HL-60 (cell line): ENCODE measurements around the gene PSAT1.

Source experiments
- DNase-seq, 2 experiments: peaks; one replicate each; pipeline ENCODE4 v3.0.0-alpha.2; 2010 to 2020; ENCODE audit warnings: low read depth in 1 of 2, low spot score in 1 of 2
- H3K27ac ChIP-seq: fragments of 250-450 bp; sonication (Bioruptor Pico); replicated peaks from 2 replicates; pipeline ENCODE4 v1.5.1; 2020; ENCODE audit warnings: mild to moderate bottlenecking, moderate library complexity
- H3K27me3 ChIP-seq: fragments of 250-450 bp; sonication (Bioruptor Pico); 2 replicates; pipeline ENCODE4 v1.5.1; 2021; ENCODE audit warnings: mild to moderate bottlenecking, moderate library complexity; ENCODE audit not compliant: insufficient read depth, poor library complexity, severe bottlenecking
- H3K4me3 ChIP-seq: replicated peaks from 2 replicates; pipeline ENCODE4 v1.5.1; 2011; ENCODE audit warnings: mild to moderate bottlenecking, control low read depth, low read length; ENCODE audit not compliant: insufficient read depth
- GABPA ChIP-seq: IDR thresholded peaks from 2 replicates; pipeline ENCODE4 v1.6.1; 2012; ENCODE audit warnings: low read depth
- POLR2AphosphoS5 ChIP-seq: IDR thresholded peaks from 2 replicates; pipeline ENCODE4 v1.6.1; 2012; ENCODE audit warnings: low read depth
- SPI1 ChIP-seq: IDR thresholded peaks from 2 replicates; pipeline ENCODE4 v1.6.1; 2012; ENCODE audit warnings: low read depth, mild to moderate bottlenecking, borderline replicate concordance
- TF ChIP-seq, protein P1 (sequence below): IDR thresholded peaks from 2 replicates; pipeline ENCODE4 v1.6.1; 2012; ENCODE audit warnings: low read depth; ENCODE audit not compliant: insufficient replicate concordance
- TF ChIP-seq, protein P2 (sequence below): IDR thresholded peaks from one replicate; pipeline ENCODE4 v1.5.1; 2011; ENCODE audit warnings: low read length, control low read depth, inconsistent platforms; ENCODE audit not compliant: insufficient read depth

PSAT1 gene

DNA sequence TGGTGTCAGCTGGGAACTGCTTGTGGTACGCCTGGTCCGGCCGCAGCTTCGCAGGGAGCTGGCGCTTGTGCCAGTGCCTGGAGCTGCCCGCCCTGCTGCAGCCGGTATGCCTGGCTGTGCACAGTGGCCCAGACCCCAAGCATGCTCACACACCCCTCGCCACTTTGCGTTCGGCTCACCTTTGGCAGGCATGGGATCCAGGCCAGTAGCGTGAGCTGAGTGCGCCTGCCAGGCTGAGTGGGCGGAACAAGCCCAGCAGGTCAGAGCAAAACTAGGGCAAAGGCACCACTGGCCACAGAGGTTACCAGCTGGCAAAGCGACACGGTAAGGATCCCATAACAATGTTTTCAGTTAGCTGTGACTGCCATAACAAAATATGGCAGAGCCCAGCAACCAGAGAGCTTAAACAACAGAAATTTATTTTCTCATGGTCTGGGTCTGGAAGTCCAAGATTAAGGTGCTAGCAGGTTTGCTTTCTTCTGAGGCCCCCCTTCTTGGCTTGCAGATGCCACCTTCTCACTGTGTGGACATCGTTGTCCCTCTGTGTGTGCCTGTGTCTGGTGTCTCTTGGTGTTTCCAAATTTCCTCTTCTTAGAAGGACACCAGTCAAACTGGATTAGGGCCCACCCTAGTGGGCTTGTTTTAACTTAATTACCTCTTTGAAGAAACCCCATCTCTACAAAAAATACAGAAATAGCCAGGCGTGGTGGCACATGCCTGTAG is 61.6 kb downstream of the PSAT1 start:
- Histone ChIP-seq H3K4me3 (no peak overlapping the region), H3K27me3 (no peaks in the 10 kb centered on the region), H3K27ac (no peak overlapping the region)
- no peak for DNase-seq
- TF ChIP-seq GABPA (no peak), POLR2AphosphoS5 (no peak), SPI1 (no peak)
- TF ChIP-seq, protein P1, sequence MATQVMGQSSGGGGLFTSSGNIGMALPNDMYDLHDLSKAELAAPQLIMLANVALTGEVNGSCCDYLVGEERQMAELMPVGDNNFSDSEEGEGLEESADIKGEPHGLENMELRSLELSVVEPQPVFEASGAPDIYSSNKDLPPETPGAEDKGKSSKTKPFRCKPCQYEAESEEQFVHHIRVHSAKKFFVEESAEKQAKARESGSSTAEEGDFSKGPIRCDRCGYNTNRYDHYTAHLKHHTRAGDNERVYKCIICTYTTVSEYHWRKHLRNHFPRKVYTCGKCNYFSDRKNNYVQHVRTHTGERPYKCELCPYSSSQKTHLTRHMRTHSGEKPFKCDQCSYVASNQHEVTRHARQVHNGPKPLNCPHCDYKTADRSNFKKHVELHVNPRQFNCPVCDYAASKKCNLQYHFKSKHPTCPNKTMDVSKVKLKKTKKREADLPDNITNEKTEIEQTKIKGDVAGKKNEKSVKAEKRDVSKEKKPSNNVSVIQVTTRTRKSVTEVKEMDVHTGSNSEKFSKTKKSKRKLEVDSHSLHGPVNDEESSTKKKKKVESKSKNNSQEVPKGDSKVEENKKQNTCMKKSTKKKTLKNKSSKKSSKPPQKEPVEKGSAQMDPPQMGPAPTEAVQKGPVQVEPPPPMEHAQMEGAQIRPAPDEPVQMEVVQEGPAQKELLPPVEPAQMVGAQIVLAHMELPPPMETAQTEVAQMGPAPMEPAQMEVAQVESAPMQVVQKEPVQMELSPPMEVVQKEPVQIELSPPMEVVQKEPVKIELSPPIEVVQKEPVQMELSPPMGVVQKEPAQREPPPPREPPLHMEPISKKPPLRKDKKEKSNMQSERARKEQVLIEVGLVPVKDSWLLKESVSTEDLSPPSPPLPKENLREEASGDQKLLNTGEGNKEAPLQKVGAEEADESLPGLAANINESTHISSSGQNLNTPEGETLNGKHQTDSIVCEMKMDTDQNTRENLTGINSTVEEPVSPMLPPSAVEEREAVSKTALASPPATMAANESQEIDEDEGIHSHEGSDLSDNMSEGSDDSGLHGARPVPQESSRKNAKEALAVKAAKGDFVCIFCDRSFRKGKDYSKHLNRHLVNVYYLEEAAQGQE: no peak
- TF ChIP-seq, protein P2, sequence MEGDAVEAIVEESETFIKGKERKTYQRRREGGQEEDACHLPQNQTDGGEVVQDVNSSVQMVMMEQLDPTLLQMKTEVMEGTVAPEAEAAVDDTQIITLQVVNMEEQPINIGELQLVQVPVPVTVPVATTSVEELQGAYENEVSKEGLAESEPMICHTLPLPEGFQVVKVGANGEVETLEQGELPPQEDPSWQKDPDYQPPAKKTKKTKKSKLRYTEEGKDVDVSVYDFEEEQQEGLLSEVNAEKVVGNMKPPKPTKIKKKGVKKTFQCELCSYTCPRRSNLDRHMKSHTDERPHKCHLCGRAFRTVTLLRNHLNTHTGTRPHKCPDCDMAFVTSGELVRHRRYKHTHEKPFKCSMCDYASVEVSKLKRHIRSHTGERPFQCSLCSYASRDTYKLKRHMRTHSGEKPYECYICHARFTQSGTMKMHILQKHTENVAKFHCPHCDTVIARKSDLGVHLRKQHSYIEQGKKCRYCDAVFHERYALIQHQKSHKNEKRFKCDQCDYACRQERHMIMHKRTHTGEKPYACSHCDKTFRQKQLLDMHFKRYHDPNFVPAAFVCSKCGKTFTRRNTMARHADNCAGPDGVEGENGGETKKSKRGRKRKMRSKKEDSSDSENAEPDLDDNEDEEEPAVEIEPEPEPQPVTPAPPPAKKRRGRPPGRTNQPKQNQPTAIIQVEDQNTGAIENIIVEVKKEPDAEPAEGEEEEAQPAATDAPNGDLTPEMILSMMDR: no peak

DNA sequence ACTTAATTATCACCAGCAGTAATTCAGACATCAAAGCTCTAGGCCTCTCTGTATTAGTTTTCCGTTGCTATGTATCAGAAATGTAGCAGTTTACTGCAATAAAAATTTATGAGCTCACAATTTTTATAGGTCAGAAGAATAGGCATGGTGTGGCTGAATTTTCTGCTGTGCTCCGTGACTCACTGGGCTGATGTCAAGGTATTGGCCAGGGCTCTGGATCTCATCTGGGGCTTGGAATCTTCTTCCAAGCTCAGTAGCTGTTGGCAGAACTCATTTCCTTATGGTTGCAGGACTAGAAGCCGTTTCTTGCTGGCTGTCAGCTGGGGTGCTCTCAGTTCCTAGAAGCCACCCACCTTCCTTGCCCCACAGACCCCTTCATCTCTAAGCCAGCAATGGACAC is 66.3 kb downstream of the PSAT1 start:
- DNase-seq: no peak
- Histone ChIP-seq H3K4me3 (no peak overlapping the region), H3K27me3 (no peaks in the 10 kb centered on the region), H3K27ac (no peak overlapping the region)
- TF ChIP-seq, protein P1: no peak
- TF ChIP-seq GABPA: no peak
- TF ChIP-seq, protein P2: no peak
- TF ChIP-seq SPI1: no peak
- TF ChIP-seq POLR2AphosphoS5: no peak

DNA sequence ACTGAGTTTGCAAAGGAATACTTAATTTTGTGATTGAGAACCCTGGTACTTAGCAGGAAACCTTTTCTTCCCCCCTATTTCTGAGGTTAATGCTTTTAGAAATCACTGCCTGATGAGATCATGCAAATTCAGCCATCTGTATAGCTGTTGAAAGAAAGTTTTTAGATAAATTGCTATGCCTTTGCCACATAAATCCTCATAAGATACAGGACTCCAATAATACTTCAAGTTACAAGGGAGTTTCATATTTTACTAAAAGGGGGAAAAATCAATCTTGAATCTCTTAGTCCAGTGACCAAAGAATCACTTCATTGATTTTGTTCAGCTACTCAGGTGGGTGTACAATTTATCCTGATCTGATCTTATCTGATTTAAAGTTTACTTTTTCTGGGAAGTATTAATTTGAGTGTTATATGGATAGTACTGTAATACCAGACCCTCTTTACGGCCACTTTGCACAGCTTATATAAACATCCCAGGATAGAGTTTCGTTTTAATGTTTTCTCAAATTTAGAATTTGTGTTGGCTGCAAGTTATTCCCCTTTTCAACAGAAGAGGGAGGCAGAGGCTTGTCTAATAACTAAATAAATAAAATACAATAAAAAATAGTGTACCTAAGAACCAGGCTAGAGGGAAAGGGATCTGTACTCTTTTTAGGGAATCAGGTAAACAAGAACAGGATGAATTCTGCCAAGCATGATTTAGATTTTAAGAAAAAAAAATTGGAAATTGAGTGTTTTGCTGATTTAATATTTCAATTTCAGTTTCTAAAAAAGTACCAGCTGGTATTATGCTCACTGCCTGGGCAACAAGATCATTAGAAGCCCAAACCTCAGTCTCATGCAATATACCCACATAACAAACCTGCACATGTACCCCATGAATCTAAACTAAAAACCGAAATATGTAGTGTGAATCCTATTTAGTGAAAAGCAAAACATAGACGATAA is 69.1 kb downstream of the PSAT1 start:
- no peak for DNase-seq
- Histone ChIP-seq H3K27ac (no peak overlapping the region), H3K4me3 (no peak overlapping the region), H3K27me3 (no peaks in the 10 kb centered on the region)
- TF ChIP-seq, protein P1: no peak
- TF ChIP-seq GABPA (no peak), POLR2AphosphoS5 (no peak), SPI1 (no peak)
- TF ChIP-seq, protein P2: peak; percentile 5
